Skeletal muscle cell (primary cell): ENCODE data around the gene GALNT9.
A peak's percentile ranks its signal among the peaks of the same experiment; 100 is the strongest.
"Not testable (repeated sequence)": the region's sequence is repeated elsewhere in the genome, so short reads cannot be mapped to it uniquely, and the experiment has no call there.

Experiments used
- DNase-seq: peaks from one replicate; pipeline ENCODE4 v3.0.0-alpha.2; 2010; ENCODE audit warnings: low read depth
- H3K4me3 ChIP-seq: 2 replicates; pipeline ENCODE4 v1.5.1; 2011; ENCODE audit warnings: low read depth, mild to moderate bottlenecking, control low read depth, low read length, moderate library complexity

The GALNT9 gene

DNA sequence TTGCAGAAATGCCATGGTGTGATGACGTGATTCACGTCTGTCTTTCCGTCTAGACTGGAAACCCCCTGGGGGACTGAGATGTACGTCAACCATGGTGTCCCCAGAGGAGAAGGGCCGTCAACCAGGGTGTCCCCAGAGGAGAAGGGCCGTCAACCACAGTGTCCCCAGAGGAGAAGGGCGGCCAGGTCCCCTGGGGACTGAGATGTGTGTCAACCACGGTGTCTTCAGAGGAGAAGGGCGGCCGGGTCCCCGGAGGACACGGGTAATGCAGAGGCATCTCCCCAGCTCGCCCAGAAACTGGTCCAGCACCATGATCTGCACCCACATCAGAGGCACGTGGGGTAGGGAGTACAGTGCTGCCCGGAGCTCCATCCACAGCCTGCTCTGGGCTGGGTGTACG, 30.6 kb upstream of the GALNT9 start:
- H3K4me3 ChIP-seq, result no peak overlapping the region
- no peak for DNase-seq

DNA sequence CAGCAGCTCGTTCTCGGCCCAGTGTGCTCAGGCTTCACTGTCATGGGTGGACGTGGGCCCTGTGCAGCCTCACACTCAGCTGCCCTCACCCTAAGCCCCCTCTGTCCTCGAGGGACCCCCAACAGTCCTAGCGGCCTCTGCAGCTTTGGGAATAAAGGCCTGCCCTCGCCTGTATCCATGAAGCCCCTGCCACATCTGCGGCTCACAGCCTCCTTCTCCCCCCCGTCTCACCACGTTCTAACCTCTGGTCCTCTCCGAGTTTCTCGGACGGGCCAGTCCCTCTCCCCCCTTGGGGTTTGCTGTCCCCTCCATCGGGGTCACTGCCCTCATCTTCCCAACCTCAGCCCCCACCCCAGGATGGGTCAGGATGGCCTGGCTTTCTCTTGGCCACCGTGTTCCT, 30.2 kb upstream of the GALNT9 start:
- H3K4me3 ChIP-seq, result no peak overlapping the region
- DNase-seq, result no peak

DNA sequence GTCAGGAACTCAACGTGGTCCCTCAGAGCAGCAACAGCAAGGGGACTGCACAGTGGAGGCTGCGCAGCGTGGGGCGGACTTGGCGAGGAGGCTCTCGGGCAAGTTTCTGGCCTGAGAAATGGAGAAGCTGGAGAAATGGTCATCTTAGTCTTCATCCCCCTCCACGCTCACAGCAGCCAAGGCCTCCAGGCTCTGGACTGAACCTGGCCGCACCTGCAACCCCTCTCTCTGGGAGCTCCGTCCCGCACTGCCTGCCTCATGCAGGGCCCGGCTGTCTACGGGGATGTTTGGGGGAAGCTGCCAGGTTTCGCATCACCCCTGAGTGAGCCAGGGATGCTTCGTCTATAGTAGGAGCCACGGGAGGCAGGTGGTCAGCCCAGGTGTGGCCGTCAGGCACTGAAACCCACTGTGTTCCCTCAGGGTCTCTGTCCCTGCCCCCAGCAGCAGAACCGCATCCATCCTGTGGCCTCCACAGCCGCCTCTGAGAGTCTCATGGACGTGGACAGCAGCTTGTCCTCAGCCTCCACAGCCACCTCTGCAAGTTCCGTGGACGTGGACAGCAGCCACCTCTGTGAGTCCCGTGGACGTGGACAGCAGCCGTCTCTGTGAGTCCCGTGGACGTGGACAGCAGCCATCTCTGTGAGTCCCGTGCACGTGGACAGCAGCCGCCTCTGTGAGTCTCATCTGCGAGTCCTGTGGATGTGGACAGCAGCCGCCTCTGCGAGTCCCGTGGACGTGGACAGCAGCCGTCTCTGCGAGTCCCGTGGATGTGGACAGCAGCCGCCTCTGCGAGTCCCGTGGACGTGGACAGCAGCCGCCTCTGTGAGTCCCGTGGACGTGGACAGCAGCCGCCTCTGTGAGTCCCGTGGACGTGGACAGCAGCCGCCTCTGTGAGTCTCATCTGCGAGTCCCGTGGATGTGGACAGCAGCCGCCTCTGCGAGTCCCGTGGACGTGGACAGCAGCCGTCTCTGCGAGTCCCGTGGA, 29.1 kb upstream of the GALNT9 start:
- DNase-seq, result not testable (repeated sequence)

DNA sequence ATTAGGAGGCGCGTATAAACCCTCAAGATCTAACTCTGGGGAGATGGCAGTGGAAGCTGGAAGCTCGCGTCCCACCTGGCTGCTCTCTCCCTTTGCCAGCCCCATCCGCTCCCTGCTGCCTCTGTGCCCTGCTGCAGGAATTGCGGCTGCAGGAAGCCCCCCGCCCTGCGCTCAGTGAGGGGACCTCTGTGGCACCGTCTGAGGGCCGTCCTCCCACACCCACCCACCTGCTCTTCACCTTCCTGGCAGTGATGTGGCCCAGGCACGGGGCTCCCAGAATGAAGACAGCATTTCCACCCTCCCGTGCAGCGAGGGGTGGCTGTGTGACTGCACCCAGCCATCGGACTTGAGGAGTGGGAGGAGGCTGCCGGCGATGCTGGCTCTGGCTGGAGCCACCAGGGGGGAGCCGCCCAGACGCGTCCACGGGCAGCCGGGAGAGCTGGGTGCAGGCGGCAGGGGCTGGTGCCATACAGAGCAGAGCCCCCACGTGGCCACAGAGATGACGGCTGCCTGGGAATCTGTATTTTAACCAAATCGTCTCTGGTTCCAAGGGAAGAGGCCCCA, 28.3 kb upstream of the GALNT9 start:
- no peak overlapping the region for H3K4me3 ChIP-seq
- no peak for DNase-seq

More for the DNA sequence above, 29.1 kb upstream of the GALNT9 start:
- H3K4me3 ChIP-seq, result not testable (repeated sequence)

DNA sequence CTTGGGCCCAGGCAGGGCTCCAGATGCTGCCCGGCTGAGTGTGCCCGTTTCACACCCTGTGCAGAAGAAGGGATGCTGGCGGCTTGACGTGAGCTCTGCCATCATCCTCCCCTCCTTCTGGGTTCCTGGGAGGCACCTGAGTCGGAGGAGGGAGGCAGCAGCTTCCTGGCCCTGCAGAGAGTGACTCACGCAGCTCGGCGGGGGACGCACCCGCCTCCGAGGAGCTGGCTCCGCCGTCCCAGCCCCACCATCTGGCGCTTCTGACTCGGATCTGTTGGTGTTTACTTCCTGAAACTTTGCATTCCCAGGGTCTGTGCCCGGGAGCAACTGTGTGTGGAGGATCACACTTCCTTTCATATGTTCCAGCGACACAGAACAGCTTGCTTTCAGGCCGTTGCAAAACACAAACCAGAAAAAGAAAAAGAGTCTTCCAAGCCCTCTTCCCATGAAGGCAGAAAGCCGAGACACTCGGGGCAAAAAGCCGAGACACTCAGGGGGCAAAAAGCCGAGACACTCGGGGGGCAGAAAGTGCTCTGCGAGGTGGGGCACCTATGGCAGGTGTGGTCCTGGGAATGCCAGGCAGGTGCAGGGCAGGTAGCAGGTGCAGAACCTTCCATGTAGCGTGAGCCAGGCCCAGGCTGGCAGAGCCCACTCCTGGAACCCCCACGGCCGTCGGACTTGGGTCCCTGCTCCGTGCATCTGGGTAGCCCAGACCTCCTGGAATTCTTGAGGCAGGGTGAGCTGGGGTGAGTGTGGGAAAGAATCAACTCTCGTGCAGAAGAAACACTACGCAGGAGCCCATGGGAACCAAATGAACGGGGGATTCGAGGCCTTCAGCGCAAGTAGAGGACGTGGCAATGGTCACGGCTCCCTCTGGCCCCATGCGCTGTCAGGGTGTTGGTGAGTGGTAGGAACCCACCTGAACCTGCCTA, 27.6 kb upstream of the GALNT9 start:
- no peak overlapping the region for H3K4me3 ChIP-seq
- DNase-seq, result peak; percentile 9

DNA sequence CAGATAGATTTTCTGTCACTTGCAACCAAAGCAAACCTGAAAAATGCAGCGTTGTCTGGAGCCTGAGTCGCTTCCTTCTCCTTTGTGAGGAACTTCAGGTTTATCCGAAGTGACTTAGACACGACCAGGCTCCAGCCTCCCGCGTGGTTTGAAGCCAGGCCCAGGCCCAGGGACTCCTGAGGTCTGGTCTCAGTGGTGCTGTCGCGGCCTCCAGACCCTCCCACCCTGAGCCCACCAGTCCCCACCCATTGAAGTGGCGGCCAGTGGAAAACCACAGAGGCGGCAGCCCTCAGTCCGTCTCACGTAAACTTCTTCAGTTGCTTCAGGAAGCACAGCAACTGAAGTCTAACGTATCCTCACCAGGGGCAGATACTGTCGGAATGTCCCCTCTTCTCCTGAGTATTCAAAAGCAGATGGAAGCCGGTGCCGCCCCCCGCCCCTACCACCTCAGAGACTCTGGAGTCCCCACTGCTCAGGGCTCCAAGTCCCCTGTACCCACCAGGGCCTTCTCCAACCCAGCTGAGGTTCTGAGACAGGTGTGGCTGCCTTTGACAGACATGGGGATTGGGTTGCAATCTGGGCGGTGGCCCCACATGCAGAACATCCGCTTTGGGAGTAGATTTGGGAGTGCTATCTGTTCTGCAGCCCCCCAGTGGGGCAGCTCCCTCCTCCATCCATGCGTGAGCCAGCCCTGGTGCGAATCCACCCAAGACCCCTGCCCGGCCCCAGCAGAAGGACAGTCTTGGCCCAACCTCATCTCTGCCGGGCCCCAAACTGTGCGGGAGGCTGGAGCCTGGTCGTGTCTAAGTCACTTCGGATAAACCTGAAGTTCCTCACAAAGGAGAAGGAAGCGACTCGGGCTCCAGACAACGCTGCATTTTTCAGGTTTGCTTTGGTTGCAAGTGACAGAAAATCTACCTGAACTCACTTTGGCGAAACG, 26.6 kb upstream of the GALNT9 start:
- no peak for DNase-seq

DNA sequence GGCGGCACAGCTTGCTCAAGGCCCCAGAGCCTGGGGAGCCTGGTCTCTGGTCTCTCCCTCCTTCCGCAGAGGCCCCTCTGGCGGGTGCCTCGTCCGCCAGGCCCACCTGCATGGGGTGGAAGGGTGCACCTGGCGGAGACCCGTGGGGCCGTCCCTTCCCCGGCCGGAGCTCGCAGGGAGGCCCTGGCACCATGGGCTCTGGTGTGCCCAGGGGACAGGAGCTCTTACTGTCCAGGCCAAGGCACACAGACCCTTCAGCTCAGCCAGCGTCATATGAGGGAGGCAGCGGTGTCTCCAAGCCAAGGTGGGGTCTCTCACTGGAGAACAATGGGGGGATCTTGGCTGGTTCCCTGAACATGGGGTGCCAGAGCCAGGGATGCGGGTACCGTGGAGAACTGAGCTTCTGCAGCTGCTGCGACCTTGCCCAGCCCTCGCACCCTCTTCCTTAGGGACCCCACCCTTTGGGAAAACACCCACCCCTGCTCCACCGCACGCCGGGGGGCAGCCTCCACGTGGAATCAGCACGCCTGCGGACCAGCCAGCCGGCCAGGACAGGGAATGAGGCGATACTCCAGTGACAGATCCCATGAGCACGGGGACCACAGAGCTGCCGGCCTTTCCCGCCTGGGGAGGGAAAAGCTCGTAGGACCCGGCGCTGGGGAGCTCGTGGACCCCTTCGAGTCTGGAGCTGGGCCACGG, 25.7 kb upstream of the GALNT9 start:
- no peak for DNase-seq
- H3K4me3 ChIP-seq, result no peak overlapping the region

More for the DNA sequence above, 26.6 kb upstream of the GALNT9 start:
- no peak overlapping the region for H3K4me3 ChIP-seq

DNA sequence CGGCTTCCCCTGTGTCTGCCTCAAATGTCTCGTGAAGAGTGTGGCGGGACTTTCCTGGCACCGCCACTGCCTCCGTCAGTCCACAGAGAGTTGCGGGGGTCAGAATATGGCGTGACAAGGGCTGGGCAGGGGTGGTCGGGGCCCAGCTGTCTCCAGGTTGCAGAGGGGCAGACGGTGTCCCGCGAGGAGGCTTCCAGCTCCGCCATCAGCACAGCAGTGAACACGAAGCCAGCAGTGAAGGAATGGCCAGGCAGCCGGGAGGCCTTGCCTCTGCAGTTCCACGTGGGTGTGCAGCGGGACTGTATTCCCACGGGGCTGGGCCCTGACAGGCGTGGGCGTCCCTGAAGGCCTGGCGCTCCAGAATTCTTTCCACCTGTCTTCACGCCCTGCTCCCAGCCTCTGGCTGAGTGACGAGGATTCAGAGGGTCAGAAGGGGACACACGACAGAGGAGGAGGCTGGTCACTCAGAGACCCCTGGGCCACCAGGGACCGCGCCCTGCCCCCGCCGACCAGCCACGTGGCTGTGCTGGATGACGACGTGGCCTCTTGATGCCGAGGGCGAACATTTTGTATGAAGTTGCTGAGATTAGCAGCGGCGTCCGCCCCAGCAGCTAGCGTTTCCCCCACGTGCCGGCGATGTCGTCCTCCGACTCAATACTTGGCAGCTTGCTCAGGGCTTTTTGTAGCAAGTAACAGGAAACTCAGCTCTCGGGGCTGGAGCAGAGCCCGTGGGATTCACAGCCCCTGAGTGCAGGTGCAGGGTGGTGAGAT, 25.0 kb upstream of the GALNT9 start:
- no peak for DNase-seq
- H3K4me3 ChIP-seq, result no peak overlapping the region

DNA sequence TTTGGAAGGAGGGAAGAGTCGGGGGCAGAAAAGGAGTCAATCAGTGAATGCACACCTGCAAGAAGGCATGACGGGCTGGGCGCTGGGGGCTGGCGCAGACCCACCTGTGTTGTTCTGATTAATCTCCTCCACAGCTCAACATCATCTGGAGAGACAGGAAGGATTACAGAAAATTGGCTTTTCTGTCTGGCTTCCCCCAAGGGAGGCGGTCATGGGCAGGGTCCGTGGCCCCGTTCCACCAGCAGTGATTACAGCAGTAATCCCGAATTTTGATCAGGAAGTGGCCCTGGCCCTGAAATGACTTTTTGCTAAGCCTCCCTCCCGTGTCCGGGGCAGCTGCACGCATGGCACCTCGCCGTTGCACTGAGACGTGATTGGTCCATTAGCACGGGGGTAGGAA, 24.4 kb upstream of the GALNT9 start:
- no peak for DNase-seq
- no peak overlapping the region for H3K4me3 ChIP-seq

DNA sequence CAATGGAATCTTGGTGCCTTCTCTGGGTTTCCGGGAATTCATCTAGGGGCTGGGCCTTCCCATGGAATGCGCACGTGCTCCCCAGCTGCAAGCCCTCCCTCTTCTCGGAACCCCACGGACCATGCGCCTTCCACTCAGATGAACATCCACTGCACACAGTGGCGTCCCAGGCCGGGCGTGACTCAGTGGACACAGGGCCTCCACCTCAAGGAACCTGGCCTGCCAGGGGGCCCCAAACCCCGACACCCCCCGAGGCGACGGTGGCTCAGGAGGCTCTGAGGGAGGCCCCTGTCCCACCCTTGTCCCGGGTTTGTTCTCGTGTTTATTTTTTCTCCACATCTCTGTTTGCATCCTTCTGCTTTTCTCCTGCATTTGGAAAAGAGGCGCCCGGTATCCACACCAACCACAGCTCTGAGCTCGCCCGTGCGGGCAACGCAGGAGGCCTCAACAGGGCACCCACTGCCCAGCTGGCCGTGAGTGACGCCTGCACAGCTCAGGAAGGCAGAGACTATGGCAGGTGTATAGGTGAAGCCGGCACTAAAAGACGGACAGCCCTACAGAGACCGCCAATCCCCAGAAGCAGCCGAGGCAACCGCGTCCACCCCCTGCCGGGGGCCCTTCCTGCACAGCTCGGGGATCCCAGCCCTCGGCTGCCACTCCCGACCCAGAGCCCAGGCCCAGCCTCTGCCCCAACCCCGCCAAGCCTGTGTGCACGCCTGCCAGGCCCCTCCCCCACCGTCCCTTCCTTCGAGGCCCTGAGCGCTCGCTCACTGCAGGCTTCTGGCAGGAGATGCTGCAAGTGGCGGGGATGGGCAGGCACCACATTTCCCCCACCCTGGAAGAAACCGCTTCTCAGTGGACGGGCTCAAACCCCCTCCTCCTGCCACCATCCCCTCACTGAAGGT, 23.8 kb upstream of the GALNT9 start:
- no peak for DNase-seq
- no peak overlapping the region for H3K4me3 ChIP-seq

DNA sequence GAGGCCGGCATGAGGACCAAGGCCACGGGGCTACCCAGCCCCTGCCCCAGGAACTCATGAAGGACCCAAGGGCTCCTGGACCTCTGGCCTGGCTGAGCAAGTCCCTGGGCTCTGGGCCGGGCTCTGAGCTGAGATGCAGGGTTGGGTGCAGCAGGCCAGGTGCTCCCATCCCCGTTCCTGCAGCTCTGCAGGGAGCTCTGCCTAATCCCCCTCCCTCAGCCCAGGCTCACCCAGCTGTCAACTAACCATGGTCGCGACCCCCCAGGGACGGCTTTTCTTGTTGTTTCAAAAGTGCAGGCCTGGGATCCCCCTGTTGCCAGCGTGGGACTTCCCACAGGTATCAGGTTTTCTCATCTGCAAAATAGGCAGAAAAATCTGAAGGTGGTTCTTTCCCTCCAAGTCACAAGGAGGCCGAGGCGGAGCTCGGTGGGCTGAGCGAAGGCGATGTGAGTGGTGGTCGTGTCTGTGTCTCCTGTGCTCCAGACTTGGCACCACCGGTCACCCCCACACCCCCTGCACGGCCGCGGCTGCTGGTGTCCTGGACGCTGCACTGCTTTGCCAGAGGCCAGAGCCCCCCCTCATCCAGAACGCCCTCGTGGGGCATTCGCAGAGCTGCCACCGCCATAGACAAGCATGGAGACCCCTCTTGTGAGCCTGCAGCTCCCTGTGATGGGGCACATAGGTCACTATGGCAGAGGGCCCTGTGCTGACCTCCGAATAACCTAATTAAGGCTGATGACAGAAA, 22.5 kb upstream of the GALNT9 start:
- DNase-seq, result no peak
- no peak overlapping the region for H3K4me3 ChIP-seq

DNA sequence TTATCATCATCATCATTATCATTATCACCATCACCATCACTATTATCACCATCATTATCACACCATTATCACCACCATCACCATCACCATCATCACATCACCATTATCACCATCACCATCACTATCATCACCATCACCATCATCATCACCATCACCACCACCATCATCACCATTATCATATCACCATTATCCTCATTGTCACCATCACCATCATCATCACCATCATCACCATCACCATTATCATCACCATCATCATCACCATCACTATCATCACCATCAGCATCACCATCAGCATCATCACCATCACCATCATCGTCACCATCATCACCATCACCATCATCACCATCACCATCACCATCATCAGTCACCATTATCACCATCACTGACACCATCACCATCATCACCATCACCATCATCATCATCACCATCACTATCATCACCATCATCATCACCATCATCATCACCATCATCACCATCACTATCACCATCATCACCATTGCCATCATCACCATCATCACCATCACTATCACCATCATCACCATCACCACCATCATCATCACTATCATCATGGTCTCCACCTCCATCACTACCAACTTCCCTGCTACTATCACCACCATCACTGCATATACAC, 20.2 kb upstream of the GALNT9 start:
- H3K4me3 ChIP-seq, result no peak overlapping the region
- DNase-seq, result no peak

DNA sequence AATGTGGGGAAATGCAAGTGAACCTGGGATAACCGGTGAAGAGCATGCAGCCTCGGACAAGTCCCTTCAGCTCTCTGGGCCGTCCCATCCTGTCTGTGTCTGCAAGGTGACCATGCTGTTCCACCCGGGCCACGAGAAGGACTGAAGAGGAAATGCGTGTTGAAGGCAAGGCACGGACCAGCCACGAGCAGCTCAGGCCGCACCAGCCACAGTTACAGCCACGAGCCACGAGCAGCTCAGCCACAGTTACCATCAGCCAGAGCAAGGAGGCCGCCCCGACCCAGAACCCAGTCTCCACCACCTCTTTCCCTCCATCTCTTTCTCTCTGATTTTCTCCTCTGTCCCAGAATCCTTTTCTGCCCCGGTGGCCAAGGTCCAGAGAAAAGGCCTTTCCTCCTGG, 18.8 kb upstream of the GALNT9 start:
- H3K4me3 ChIP-seq, result no peak overlapping the region
- DNase-seq, result no peak

DNA sequence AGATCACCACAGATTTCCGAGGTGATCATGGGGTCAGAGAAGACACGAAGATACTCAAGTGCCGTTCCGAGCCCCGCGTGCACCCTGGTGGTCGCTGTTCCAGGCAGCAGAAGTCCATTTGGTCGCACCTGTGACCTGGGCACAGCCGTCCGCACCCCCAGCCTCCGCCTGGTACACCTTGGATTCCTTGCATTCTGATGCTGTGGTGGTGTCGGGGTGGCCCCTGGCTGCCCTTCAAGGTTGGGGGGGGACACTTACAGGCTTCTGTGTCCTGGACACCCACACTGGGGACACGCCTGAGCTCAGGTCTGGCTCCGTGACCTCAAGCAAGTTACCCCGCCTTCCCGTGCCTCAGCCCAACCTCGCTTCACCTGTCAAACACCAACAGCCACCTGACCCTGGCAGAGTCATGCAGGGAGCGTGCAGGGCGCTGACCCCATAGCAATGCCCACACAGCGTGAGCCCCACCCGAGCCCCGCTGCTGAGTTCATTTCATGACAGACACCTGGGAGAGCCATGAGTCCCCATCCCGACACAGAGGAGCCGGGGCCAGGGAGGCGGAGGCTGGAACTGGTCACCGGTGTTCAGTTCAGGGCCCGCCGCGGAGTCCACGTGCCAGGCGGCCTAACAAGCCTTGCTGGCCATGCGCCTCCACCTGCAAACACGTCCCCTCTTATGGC, 17.9 kb upstream of the GALNT9 start:
- no peak overlapping the region for H3K4me3 ChIP-seq
- no peak for DNase-seq
